Heart left ventricle (tissue), 16 donors: ENCODE results near the gene CD276. TPM values are rescaled to one million over a fixed set of nuclear protein-coding genes. Genes with fewer than 3 reads are reported as not detected.

Experiments
- ATAC-seq, 4 donors: fragments of 200-7000 bp; cut with Tn5 transposase; one replicate each; pipeline ENCODE4 v1.9.1; 2020 to 2022; ENCODE audit warnings: moderate library complexity in 4 of 4, mild to moderate bottlenecking in 3 of 4, moderate number of reproducible peaks in 1 of 4
- DNase-seq, 5 donors: peaks; one replicate each; pipeline ENCODE4 v3.0.0-alpha.2; 2020
- H3K27ac ChIP-seq, 12 donors: fragments of 200-600 bp; sonication (generic) in 4 of 12; one replicate each; pipeline versions ENCODE4 v1.5.0 to v1.8.0; 2016 to 2022; ENCODE audit warnings: mild to moderate bottlenecking in 2 of 12
- H3K27me3 ChIP-seq, 9 donors: fragments of 200-600 bp; sonication (generic) in 2 of 9; one replicate each; pipeline versions ENCODE4 v1.5.1 to v1.8.0; 2016 to 2022; ENCODE audit warnings: mild to moderate bottlenecking in 3 of 9
- H3K36me3 ChIP-seq, 9 donors: fragments of 200-600 bp; sonication (generic) in 2 of 9; one replicate each; pipeline versions ENCODE4 v1.5.0 to v1.8.0; 2018 to 2022; ENCODE audit warnings: mild to moderate bottlenecking in 2 of 9
- H3K4me1 ChIP-seq, 12 donors: fragments of 200-600 bp; sonication (generic) in 4 of 12; one replicate each; pipeline versions ENCODE4 v1.5.0 to v1.8.0; 2016 to 2022; ENCODE audit warnings: mild to moderate bottlenecking in 3 of 12
- H3K4me3 ChIP-seq, 12 donors: fragments of 200-600 bp; sonication (generic) in 4 of 12; one replicate each; pipeline versions ENCODE4 v1.5.0 to v1.8.0; 2017 to 2022; ENCODE audit warnings: mild to moderate bottlenecking in 9 of 12, moderate library complexity in 4 of 12
- H3K9me3 ChIP-seq, 12 donors: fragments of 200-600 bp; sonication (generic) in 4 of 12; one replicate each; pipeline versions ENCODE4 v1.5.0 to v1.8.0; 2016 to 2022; ENCODE audit warnings: mild to moderate bottlenecking in 1 of 12
- CTCF ChIP-seq, 12 donors: fragments of 200-600 bp; sonication (generic) in 4 of 12; IDR thresholded peaks; one replicate each; pipeline versions ENCODE4 v1.5.0 to v1.8.0; 2018 to 2022; ENCODE audit warnings: antibody characterized with exemption in 12 of 12, mild to moderate bottlenecking in 5 of 12
- POLR2A ChIP-seq, 2 donors: fragments of 450-650 bp; IDR thresholded peaks; one replicate each; pipeline ENCODE4 v1.6.1; 2017; ENCODE audit warnings: antibody characterized with exemption in 2 of 2, mild to moderate bottlenecking in 2 of 2, moderate library complexity in 2 of 2
- WGBS, 4 donors: extraction: QIAGEN DNeasy Blood & Tissue Kit in 2 of 4; methylation state at CpG; one replicate each; pipeline versions ENCODE4 v1.1.5 to v1.1.7; 2013 to 2018; 5-methylcytosine and 5-hydroxymethylcytosine counted together
- intact Hi-C, 10 donors: fragments of 100-400 bp; cut with DNase I; formaldehyde crosslinking; loops; one replicate each; pipeline versions ENCODE4 v1.11.1 to v1.14.2; 2022
- polyA plus RNA-seq, 2 donors: library from polyadenylated mRNA; stranded (reverse); fragments of 200-250 nt; gene quantifications; one replicate each; pipeline ENCODE4 v1.2.3, GENCODE V29; 2013
- total RNA-seq, 9 donors: library from RNA; depleted of rRNA in 2 of 9; stranded (reverse); fragments of >200 nt in 2 of 9; fragmentation: NEBNext Ultra II Directional in 3 of 9; extraction: Animal tissue kit (Norgen Biotek cat#: 25700) in 3 of 9; gene quantifications; one replicate each; pipeline versions ENCODE4 v1.1.0 to v1.2.4, GENCODE V29; 2016 to 2023
- donor health status: ischemic (EF 13 %, LVEDD 7.1; RV severe dilation, severe dysfunction).
- donor health status: healthy with polysubstance abuse.
- donor health status: DM: no; HTN: yes; CAD: no.
- donor health status: DM: no; HTN: no; CAD: no.
- donor health status: ischemic (EF 25% LVEDD 6.9; RV normal size, moderate dysfunction).
- donor health status: ischemic (EF 25% LVEDD 5.7; RV mildly dilated, moderate dysfunction).
- donor health status: healthy.
- donor health status: DM: yes; HTN: yes; CAD: no.
- donor health status: ischemic (EF 35%, LVEDD 5.7; RV mildly dilated, moderate dysfunction).
- donor health status: nonischemic (EF 11% LVEDD 7.7; RV severe dilation, severe dysfunction).
- donor health status: DM: yes; HTN: yes; CAD: no.
- donor health status: PGD.
- donor health status: ischemic (EF 29% LVEDD 5.4; RV normal size, mild dysfunction).
- donor health status: nonischemic (EF 23%, LVEDD 6.1; RV moderate dilation, normal function).

Gene CD276
- total and polyA plus RNA-seq, 11 donors, result 29.1 to 127 (median 53.3) TPM

- TF ChIP-seq CTCF (IDR thresholded peaks at IDR 0.05) (no peak), POLR2A (IDR thresholded peaks at IDR 0.05) (no peak)
- ATAC-seq (no peak), DNase-seq (no peak)
- 73 to 82% (median 76%) methylated on average over 3 of the region's 3 CpGs for WGBS, 4 donors
- peaks cover 0 to 13% (median 0%) of the 10 kb centered on the region in 9 donors for H3K27me3 ChIP-seq
- no peaks in the 10 kb centered on the region for H3K36me3 ChIP-seq
- intact Hi-C loops, result loop anchor here in 3 of 10 donors (5.0 to 10.0 kb wide), 2 partner anchors 44 to 46 kb away; partner anchors contain the start of gene NPTN (in 1 of the 3)
- no peak overlapping the region for H3K27ac ChIP-seq
- H3K4me3 ChIP-seq, result no peak overlapping the region
- H3K9me3 ChIP-seq, result no peaks in the 10 kb centered on the region
- H3K4me1 ChIP-seq, result peaks cover 0 to 31% (median 13%) of the 10 kb centered on the region in 12 donors
Measured at GRCh38 chr15:73681063-73681462, 3.1 kb upstream of the CD276 start.

GRCh38 chr15:73681856-73682599 lies 2.2 kb upstream of the CD276 start:
- intact Hi-C loops, result loop anchor here in 3 of 10 donors (5.0 to 10.0 kb wide), 2 partner anchors 45 to 47 kb away; partner anchors contain the start of gene NPTN (in 1 of the 3)
- WGBS, 4 donors, result 62 to 86% (median 70%) methylated on average over 3 of the region's 3 CpGs
- Histone ChIP-seq H3K27ac (peak overlapping the region in 1 of 12 donors; percentile 46), H3K4me1 (peaks cover under 1 to 40% (median 22%) of the 10 kb centered on the region in 12 donors), H3K36me3 (no peaks in the 10 kb centered on the region), H3K27me3 (peaks cover 0 to 12% (median 0%) of the 10 kb centered on the region in 9 donors), H3K4me3 (no peak overlapping the region), H3K9me3 (no peaks in the 10 kb centered on the region)
- ATAC-seq (no peak), DNase-seq (no peak)
- no peak for TF ChIP-seq POLR2A (IDR thresholded peaks at IDR 0.05)
- no peak for TF ChIP-seq CTCF (IDR thresholded peaks at IDR 0.05)

- TF ChIP-seq POLR2A (IDR thresholded peaks at IDR 0.05) (no peak), CTCF (IDR thresholded peaks at IDR 0.05) (no peak)
- Histone ChIP-seq H3K4me1 (peaks cover 2 to 44% (median 28%) of the 10 kb centered on the region in 12 donors), H3K9me3 (no peaks in the 10 kb centered on the region), H3K4me3 (no peak overlapping the region), H3K36me3 (no peaks in the 10 kb centered on the region), H3K27me3 (peaks cover 0 to 12% (median 0%) of the 10 kb centered on the region in 9 donors), H3K27ac (peak overlapping the region in 1 of 12 donors; percentile 46)
- intact Hi-C loops, result loop anchor here in 3 of 10 donors (5.0 to 10.0 kb wide), 2 partner anchors 45 to 48 kb away; partner anchors contain the start of gene NPTN (in 1 of the 3)
- 80 to 86% (median 85%) methylated on average over 14 of the region's 14 CpGs for WGBS, 4 donors
- ATAC-seq (no peak), DNase-seq (no peak)
Measured at GRCh38 chr15:73682600-73683090, 1.5 kb upstream of the CD276 start.

- Histone ChIP-seq H3K27ac (peak overlapping the region in 11 of 12 donors; percentile 70 to 93 (median 86)), H3K4me1 (peaks cover 2 to 51% (median 33%) of the 10 kb centered on the region in 12 donors), H3K27me3 (peaks cover 0 to 12% (median 0%) of the 10 kb centered on the region in 9 donors), H3K4me3 (peak overlapping the region in 10 of 12 donors; percentile 76 to 99 (median 82)), H3K36me3 (no peaks in the 10 kb centered on the region), H3K9me3 (no peaks in the 10 kb centered on the region)
- no peak for DNase-seq
- WGBS, 4 donors, result 54 to 69% (median 60%) methylated on average over 5 to 7 of the region's 7 CpGs
- intact Hi-C loops, result loop anchor here in 3 of 10 donors (5.0 to 10.0 kb wide), 2 partner anchors 46 to 49 kb away; partner anchors contain the start of gene NPTN (in 1 of the 3)
- TF ChIP-seq POLR2A (IDR thresholded peaks at IDR 0.05) (no peak), CTCF (IDR thresholded peaks at IDR 0.05) (peak in 6 of 12 donors; percentile 14 to 53 (median 46))
- no peak for ATAC-seq
Measured at GRCh38 chr15:73683257-73683776, 866 bp upstream of the CD276 start.
